ENCODE results near the gene KRT13.

- TF ChIP-seq CTCF (IDR thresholded peaks at IDR 0.05; ENCODE audit: poor library complexity) = no peak
- TF ChIP-seq EZH2 (IDR thresholded peaks at IDR 0.05; ENCODE audit: borderline replicate concordance) = no peak
These were observed 35.7 kb upstream of the KRT13 start for GRCh38 chr17:41540921-41541625.

All from hepatocyte (in vitro differentiated cells).